ENCODE measurements around the gene CERCAM. TPM values are rescaled to one million over a fixed set of nuclear protein-coding genes. Genes with fewer than 3 reads are reported as not detected.

Gene CERCAM, protein sequence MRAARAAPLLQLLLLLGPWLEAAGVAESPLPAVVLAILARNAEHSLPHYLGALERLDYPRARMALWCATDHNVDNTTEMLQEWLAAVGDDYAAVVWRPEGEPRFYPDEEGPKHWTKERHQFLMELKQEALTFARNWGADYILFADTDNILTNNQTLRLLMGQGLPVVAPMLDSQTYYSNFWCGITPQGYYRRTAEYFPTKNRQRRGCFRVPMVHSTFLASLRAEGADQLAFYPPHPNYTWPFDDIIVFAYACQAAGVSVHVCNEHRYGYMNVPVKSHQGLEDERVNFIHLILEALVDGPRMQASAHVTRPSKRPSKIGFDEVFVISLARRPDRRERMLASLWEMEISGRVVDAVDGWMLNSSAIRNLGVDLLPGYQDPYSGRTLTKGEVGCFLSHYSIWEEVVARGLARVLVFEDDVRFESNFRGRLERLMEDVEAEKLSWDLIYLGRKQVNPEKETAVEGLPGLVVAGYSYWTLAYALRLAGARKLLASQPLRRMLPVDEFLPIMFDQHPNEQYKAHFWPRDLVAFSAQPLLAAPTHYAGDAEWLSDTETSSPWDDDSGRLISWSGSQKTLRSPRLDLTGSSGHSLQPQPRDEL
- total RNA-seq, result 10.1 TPM

DNA sequence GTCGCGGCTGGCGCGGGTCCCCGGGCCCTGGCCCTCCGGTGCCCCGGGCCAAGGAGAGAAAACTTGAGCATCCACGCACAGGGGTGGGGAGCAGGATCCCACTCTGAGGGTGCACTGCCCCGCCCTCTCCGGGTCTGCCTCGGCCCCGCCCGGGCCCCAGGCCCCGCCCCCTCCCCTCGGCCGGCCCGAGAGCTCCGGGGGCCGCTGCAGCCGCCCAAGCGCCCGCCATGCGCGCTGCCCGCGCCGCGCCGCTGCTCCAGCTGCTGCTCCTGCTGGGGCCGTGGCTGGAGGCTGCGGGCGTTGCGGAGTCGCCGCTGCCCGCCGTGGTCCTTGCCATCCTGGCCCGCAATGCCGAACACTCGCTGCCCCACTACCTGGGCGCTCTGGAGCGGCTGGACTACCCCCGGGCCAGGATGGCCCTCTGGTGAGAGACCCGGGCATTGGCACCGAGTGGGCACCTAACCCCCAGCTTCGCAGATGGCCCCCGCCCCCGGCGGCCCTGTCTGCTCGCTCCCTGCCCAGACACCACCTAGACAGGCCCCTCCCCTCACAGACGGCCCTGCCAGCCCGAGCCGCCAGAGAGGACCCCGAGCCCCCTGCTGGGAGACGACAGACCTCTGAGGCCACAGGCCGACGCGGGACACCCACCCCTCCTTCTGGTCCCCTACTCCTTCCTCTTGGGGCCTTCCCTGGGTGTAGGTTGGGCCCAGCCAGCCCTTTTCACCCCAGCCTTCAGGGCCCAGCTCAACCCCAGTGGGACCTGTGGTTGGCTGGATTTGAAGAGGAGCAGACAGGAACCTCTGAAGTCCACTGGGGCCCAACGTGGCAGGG lies at the start of gene CERCAM:
Gene CERCAM, plus strand, starts transcription at position 207 of the 831 bp plus-strand sequence. Its CDS starts 21 bp downstream, at position 228.
- peak; percentile 21 for DNase-seq

DNA sequence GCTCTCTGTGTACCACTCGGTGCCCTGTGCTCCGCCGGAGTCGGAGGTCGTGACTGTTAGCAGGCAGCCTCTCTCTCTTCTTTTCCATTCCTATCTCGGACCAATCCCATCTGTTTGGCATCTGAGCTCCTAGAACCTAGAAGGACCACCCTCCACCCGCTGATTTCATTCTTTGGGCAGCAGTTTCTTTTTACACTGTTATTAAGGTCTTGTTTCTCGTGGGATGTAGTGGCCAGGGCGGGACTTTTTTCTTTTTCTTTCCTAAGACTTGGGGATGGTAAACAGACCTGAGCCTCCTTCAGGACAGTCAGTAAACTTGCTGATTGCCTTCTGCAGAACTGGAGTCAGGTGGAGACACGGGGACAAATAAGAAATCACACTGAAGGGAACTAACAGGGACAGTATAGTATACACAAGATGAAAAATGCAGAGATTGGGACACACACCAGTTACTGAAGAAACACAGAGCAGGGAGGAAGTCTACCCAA lies 49.0 kb upstream of the CERCAM start:
- DNase-seq, result no peak

DNA sequence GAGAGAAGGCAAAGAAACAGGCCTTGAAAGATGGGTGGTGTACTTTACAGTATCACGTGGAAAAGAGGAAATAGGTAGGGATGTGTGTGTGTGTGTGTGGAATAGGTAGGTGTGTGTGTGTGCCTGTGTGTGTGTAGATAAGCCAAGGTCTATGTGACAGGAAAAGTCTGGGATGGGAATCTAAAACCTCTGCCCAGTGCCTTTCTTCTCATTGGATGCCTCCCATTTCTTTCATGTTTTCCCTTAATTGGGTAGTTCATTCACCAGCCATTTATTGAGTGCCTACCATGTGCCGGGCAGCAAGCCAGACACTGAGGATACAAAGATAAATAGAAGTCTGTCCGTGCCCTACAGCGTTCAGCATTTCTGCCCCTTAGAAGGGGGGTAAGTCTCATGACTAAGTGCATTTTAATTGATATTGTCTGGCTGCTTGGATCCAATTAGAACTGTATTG lies 48.4 kb upstream of the CERCAM start:
- peak; percentile 65 for DNase-seq

DNA sequence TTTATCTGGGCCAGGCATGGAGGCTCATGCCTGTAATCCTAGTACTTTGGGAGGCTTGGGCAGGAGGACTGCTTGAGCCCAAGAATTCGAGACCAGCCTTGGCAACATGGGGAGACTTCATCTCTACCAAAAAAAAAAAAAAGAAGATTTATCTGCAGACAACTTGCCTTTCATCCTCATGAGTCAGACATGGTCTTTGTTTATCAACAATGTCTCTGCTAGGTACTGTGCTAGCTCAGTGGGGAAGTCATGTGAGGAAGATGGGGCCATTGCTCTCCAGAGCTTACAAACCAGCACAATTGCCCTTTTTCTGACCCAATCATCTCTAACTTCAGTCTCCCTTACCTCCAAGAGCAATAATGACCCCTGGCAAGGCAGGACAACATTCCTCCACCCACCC lies 47.9 kb upstream of the CERCAM start:
- no peak for DNase-seq

- DNase-seq, result peak; percentile 89
Observed at GRCh38 chr9:128374221-128374675, 46.4 kb upstream of the CERCAM start.

DNA sequence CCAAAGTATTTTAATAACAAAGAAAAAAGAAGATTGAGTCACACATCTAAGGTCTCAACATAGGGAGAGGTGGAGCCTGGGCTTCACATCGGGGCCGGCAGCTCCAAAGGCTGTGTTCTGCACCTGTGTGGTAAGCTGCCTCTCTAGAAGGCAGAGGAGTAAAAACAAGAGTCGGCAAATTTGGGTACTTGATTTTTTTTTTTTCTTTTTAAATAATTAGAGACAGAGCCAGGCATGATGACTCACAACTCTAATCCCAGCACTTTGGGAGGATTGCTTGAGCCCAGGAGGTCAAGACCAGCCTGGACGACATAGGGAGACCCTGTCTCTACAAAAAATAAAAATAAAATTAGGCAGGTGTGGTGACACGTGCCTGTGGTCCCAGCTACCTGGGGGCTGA lies 44.8 kb upstream of the CERCAM start:
- DNase-seq, result no peak

DNA sequence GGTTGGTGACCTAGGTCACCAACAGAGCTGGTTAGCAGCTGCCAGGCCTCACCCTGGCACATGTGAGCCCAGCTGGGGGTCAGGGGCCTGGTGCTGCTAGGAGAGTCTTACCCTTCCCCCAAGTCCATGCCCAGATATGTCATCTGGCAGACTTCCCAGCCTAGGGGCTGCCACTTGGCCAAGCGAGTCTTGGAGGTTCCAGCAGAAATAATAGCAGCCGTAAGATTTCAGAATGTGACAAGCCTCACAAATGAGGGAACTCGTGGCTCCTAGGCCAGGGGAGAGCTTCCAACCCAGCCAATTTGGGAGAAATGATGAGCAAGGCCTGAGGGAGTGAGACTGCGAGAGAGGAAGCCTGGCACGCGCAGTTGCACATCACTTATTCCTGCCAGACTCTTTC lies 38.4 kb upstream of the CERCAM start:
- DNase-seq, result no peak

DNA sequence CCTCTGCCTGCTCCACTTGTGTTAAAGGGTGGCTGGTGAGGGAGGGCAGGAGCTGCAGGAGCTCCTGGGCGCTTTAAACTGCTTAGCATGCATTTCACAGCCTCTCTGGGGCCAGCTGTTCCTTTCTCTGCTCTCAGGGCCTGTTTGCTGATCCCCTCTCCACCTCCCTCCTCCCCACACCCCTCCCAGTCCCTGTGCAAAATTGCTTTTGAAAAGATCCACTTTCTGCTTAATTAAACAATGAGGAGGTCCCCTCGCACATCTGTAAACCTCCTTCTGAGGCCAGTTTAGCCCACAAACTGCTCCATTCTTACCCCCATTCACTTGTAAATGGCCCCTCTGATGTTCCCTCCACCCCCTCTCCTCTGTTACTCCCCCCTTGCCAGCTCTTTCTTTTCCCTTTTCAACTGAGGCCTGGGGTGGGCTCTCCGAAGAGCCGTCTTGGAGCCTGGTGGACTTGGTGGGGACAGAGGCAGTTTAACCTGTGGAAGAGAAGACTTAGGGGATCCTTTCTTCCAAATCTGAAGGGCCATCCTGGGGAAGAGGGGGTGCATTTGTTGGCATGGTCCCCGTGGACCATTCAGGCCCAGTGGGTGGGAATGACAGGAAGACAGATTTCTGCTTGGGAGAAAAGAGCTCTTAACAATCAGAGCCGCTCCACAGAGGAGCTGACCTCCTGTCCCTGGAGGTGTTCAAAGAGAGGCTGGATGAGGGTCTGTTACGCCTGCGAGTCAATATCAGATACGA lies 37.5 kb upstream of the CERCAM start:
- peak; percentile 44 for DNase-seq

- peak; percentile 47 for DNase-seq
Observed at GRCh38 chr9:128383791-128384190, 36.9 kb upstream of the CERCAM start.

GRCh38 chr9:128384801-128385495 lies 35.7 kb upstream of the CERCAM start:
- DNase-seq, result no peak

- DNase-seq, result no peak
Observed at GRCh38 chr9:128385496-128386460, 34.9 kb upstream of the CERCAM start.

DNA sequence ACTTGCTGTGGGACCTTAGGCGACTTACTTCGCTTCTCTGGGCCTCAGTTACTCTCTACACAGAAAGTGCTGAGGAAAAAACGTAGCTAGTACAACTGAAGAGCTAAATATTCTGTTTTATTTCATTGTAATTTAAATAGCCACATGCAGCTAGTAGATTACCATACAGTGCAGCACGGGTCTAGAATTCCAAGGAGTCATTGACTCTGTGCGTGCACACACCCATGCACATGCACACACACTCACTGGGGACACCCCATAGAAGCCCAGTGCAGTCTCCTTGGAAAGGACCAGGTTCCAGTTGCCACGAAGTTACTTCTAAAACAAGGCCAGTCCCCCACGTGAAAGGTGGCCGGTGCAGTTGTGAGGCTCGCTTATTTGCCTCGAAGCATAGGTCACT lies 32.5 kb upstream of the CERCAM start:
- DNase-seq, result no peak

DNA sequence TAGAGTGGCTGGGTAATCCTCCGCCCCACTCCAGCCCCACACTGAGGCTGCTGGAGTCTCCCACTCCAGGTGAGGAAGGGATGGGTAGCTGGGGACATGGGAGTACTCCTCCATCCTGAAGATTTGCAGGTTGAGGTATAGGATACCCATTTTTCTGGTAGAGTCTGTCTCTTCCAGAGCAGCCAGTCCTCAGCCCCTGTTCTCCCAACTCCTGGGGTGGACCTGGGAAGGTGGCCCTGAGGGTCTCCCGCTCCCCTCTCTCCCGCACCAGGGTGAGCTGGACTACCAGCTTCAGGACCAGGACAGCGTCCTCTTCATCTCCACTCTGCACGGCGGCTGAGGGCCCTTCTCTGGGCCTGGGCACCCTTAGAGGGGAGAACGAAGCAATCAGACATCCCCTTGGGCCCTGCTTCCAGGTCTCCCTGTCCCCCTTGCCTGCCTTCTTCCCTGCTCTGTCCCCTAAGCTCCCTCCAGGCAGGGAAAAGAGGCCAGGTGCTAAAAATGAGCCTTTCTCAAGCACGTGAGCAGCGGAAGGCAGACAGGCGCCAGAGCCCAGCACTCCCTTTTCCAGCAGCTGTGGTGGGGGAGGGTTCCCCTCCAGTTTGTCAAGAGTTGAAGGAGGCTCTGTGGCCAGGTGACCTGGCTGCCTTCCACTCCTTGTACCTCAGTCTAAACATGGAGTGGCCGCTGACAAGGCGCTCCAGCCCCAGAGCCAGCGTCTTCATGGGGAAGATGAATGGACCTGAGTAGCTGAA lies 31.1 kb upstream of the CERCAM start:
- DNase-seq, result no peak

DNA sequence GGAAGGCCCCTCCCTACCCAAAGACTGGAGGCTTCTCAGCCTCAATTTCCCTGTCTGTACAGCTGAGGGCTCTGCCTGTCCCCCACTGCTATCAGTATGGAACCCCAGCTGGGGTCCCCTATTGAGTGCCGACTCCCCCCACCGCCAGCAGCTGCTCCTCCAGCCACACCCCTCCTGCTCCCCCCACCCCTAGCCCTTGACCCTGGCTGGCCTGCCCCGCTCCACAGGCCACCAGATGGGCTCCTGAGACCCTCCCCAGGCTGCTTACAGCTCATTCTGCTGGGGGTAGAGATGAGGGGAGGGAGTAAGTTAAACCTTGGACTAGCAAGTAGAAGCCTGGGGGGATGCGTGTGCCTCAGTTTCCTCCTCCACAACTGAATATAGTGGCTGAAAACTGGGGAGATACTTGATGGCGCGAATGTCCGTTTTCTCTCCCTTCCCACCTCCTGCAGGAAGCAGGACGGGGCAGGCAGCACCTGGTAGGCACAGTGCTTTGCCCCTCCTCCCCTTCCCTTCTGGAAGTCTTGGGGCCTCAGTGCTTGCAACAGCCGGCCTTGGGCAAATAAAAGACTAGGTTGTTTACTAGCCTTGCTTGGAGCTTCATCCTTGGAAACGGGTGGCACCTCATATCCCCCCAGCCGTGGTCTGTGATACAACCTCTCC lies 30.4 kb upstream of the CERCAM start:
- DNase-seq, result no peak

DNA sequence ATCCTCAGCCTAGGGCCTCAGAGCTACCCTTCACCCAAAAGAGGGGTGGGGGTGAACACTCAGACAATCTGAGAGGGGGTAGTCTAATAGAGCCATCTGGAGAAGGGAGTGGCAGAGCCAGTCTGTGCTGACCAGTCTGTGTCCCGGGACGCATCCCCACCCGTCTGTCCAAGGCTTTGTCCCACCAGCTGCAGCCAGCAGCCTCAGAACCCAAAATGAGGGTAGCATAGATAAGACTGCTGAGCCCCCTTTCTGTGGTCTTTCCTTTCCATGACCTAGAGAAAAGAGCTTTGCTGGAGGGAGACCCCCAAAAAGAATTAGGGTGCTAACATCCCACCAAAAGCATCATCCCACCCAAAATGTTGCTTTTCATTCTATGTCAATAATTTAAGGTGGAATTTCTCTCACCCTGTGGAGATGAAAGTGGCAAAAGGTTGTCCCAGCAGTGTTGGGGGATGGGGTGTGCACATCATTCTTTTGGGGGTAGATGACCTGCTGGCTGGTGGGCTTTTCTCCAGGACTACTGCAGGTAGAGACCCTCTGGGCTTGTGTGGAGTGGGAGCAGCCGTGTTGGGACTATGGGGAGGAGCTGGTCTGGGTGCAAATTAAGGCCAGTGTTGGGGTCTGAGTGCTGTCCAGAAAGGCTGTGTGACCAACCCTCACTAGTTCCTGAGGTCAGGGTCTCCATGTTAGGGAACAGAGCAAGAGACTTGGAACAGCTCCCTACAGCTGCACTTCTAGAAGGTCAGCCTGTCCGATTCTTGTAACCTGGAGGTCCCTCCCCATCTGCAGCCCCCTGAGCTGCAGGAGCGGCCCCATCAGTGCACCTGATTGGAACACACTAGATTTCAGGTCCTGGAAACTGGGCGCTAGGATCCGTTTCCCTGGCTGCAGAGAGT lies 29.6 kb upstream of the CERCAM start:
- DNase-seq, result no peak

DNA sequence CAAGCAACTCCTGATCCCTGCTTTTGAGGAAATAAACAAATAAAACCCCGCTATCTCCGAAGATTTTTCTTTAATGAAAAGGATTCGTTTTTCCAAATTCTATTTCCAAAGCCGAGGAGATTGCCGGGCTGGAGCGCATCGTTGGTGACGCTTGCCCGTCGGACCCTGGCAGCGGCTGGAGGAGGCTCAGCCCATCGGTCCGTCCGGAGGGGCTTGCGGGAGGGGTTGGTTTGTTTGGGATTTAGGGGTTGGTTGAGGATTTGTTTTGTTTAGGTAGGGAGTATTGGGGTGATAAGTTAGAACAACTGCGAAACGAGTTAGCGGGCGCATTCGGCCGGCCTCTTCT lies 28.7 kb upstream of the CERCAM start:
- DNase-seq, result no peak

GRCh38 chr9:128392302-128393144 lies 28.1 kb upstream of the CERCAM start:
- no peak for DNase-seq

Measured in occipital lobe (tissue), 2 donors.